HEK293 (cell line): ENCODE measurements around the gene INTS6L.
A peak's percentile ranks its signal among the peaks of the same experiment; 100 is the strongest.

Experiments
- CTCF ChIA-PET: fragments of 350-600 bp; formaldehyde crosslinking; extraction: SDS; loops from one replicate; lab custom pipeline; 2021; ENCODE audit warnings: antibody characterized with exemption; lab: Yijun Ruan, JAX
- POLR2A ChIA-PET: fragments of 300-600 bp; formaldehyde crosslinking; extraction: SDS; loops from one replicate; lab custom pipeline; 2020; ENCODE audit warnings: antibody characterized with exemption, inconsistent platforms; lab: Yijun Ruan, JAX
- H3K27ac ChIP-seq: fragments of 200-500 bp; sonication (Bioruptor generic); 2 replicates; pipeline ENCODE4 v1.5.1; 2014; ENCODE audit warnings: low read depth, low read length, control low read depth, inconsistent platforms; ENCODE audit errors: extremely low read depth
- H3K36me3 ChIP-seq, 2 experiments: fragments of 200-500 bp in 1 of 2; sonication (Bioruptor generic) in 1 of 2; 1 replicate in 1 of 2; 2 replicates in 1 of 2; pipeline ENCODE4 v1.5.1; 2014 to 2017; ENCODE audit warnings: inconsistent platforms in 2 of 2, low read length in 2 of 2; ENCODE audit not compliant: control insufficient read depth in 2 of 2, insufficient read depth in 1 of 2
- H3K4me1 ChIP-seq: fragments of 200-500 bp; sonication (Bioruptor generic); 2 replicates; pipeline ENCODE4 v1.5.1; 2014; ENCODE audit warnings: mild to moderate bottlenecking, low read length, inconsistent platforms; ENCODE audit not compliant: control insufficient read depth, insufficient read depth
- H3K4me3 ChIP-seq: 2 replicates; pipeline ENCODE4 v1.5.1; 2011; ENCODE audit warnings: low read depth, mild to moderate bottlenecking, control low read depth, low read length, moderate library complexity
- H3K9me3 ChIP-seq: fragments of 200-500 bp; sonication (Bioruptor generic); 2 replicates; pipeline ENCODE4 v1.5.1; 2014; ENCODE audit warnings: low read depth, low read length, inconsistent platforms; ENCODE audit not compliant: control insufficient read depth, insufficient read depth
- GLIS2 ChIP-seq: fragments of 450-650 bp; formaldehyde crosslinking; IDR thresholded peaks from 2 replicates; pipeline ENCODE4 v1.5.1; 2016; ENCODE audit warnings: missing biosample characterization, missing genetic modification characterization
- KLF10 ChIP-seq: fragments of 450-650 bp; IDR thresholded peaks from 2 replicates; pipeline ENCODE4 v1.5.1; 2018; ENCODE audit warnings: missing biosample characterization, mild to moderate bottlenecking, missing genetic modification characterization
- MZF1 ChIP-seq: fragments of 450-650 bp; formaldehyde crosslinking; IDR thresholded peaks from 2 replicates; pipeline ENCODE4 v1.5.1; 2017; ENCODE audit warnings: missing biosample characterization, missing genetic modification characterization, borderline replicate concordance
- OVOL3 ChIP-seq: fragments of 450-650 bp; formaldehyde crosslinking; IDR thresholded peaks from 2 replicates; pipeline ENCODE4 v1.5.1; 2016; ENCODE audit warnings: missing biosample characterization, missing genetic modification characterization
- SP2 ChIP-seq: fragments of 450-650 bp; formaldehyde crosslinking; IDR thresholded peaks from 2 replicates; pipeline ENCODE4 v1.5.1; 2016; ENCODE audit warnings: missing biosample characterization, missing genetic modification characterization
- WT1 ChIP-seq: fragments of 450-650 bp; formaldehyde crosslinking; IDR thresholded peaks from 2 replicates; pipeline ENCODE4 v1.5.1; 2016; ENCODE audit warnings: missing biosample characterization, missing genetic modification characterization
- ZBTB10 ChIP-seq: fragments of 450-650 bp; formaldehyde crosslinking; IDR thresholded peaks from 2 replicates; pipeline ENCODE4 v1.5.1; 2016; ENCODE audit warnings: missing biosample characterization, missing genetic modification characterization
- ZBTB17 ChIP-seq: fragments of 450-650 bp; formaldehyde crosslinking; IDR thresholded peaks from 2 replicates; pipeline ENCODE4 v1.5.1; 2016; ENCODE audit warnings: missing biosample characterization, missing genetic modification characterization
- ZBTB48 ChIP-seq: fragments of 450-650 bp; formaldehyde crosslinking; IDR thresholded peaks from 2 replicates; pipeline ENCODE4 v1.5.1; 2016; ENCODE audit warnings: missing biosample characterization, missing genetic modification characterization
- ZEB2 ChIP-seq: fragments of 450-650 bp; formaldehyde crosslinking; IDR thresholded peaks from 2 replicates; pipeline ENCODE4 v1.5.1; 2016; ENCODE audit warnings: missing biosample characterization, missing genetic modification characterization
- ZIC2 ChIP-seq: fragments of 450-650 bp; formaldehyde crosslinking; IDR thresholded peaks from 2 replicates; pipeline ENCODE4 v1.5.1; 2016; ENCODE audit warnings: missing biosample characterization, missing genetic modification characterization
- ZNF133 ChIP-seq: fragments of 450-650 bp; formaldehyde crosslinking; IDR thresholded peaks from 2 replicates; pipeline ENCODE4 v1.5.1; 2016; ENCODE audit warnings: missing biosample characterization, missing genetic modification characterization
- ZNF146 ChIP-seq: fragments of 450-650 bp; formaldehyde crosslinking; IDR thresholded peaks from 2 replicates; pipeline ENCODE4 v1.5.1; 2016; ENCODE audit warnings: missing biosample characterization, missing genetic modification characterization
- ZNF202 ChIP-seq: fragments of 450-650 bp; formaldehyde crosslinking; IDR thresholded peaks from 2 replicates; pipeline ENCODE4 v1.5.1; 2016; ENCODE audit warnings: missing biosample characterization, missing genetic modification characterization, borderline replicate concordance
- ZNF335 ChIP-seq: fragments of 450-650 bp; formaldehyde crosslinking; conservative IDR thresholded peaks from 2 replicates; pipeline ENCODE4 v1.5.1; 2016; ENCODE audit warnings: missing biosample characterization, missing genetic modification characterization
- ZNF341 ChIP-seq: fragments of 450-650 bp; formaldehyde crosslinking; IDR thresholded peaks from 2 replicates; pipeline ENCODE4; 2016; ENCODE audit warnings: low read depth, missing biosample characterization, missing genetic modification characterization
- ZNF416 ChIP-seq: fragments of 450-650 bp; formaldehyde crosslinking; IDR thresholded peaks from 2 replicates; pipeline ENCODE4 v1.5.1; 2016; ENCODE audit warnings: missing biosample characterization, missing genetic modification characterization
- ZNF501 ChIP-seq: fragments of 450-650 bp; formaldehyde crosslinking; IDR thresholded peaks from 2 replicates; pipeline ENCODE4 v1.5.1; 2016; ENCODE audit warnings: missing biosample characterization, missing genetic modification characterization
- ZNF518A ChIP-seq: fragments of 450-650 bp; formaldehyde crosslinking; conservative IDR thresholded peaks from 2 replicates; pipeline ENCODE4 v1.5.1; 2016; ENCODE audit warnings: low read depth, missing biosample characterization, missing genetic modification characterization
- ZNF776 ChIP-seq: fragments of 450-650 bp; formaldehyde crosslinking; IDR thresholded peaks from 2 replicates; pipeline ENCODE4 v1.5.0; 2017; ENCODE audit warnings: missing biosample characterization, missing genetic modification characterization, borderline replicate concordance
- ZXDB ChIP-seq: fragments of 450-650 bp; formaldehyde crosslinking; IDR thresholded peaks from 2 replicates; pipeline ENCODE4 v1.5.1; 2016; ENCODE audit warnings: missing biosample characterization, missing genetic modification characterization
- TF ChIP-seq, protein P1 (sequence below): fragments of 450-650 bp; formaldehyde crosslinking; conservative IDR thresholded peaks from 2 replicates; pipeline ENCODE4 v1.5.1; 2016; ENCODE audit warnings: low read depth, missing biosample characterization, missing genetic modification characterization
- TF ChIP-seq, protein P2 (sequence below): fragments of 450-650 bp; formaldehyde crosslinking; IDR thresholded peaks from 2 replicates; pipeline ENCODE4 v1.5.1; 2016; ENCODE audit warnings: missing biosample characterization, missing genetic modification characterization

INTS6L gene

DNA sequence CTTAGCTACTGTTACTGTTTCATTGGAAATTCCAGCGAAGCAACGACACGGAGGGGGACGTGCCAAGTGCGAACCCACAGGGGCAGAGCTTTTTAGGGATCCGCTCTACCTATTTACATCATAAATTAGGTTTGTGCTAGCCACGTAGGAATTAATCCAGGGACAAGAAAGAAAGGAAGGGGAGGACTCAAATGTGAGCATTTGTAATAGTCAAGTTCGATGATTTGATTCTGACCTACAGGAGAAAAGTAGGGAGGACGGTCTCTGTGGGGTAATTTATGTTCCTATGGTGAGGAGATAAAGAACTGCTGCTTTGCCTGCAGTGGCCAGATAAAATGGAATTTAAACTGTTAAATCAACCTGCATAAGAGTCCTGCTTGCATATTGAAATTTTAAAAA, 1.7 kb downstream of the INTS6L start:
- TF ChIP-seq ZBTB10 (tag by site-specific recombination) (peak; percentile 8; the same call in 1 of the 2 replicates), KLF10 (tag by site-specific recombination) (no peak), ZXDB (peak; percentile 14; the same call in 1 of the 2 replicates), ZBTB17 (tag by site-specific recombination) (peak; percentile 56), ZNF341 (tag by site-specific recombination) (peak; percentile 88), ZNF335 (tag by site-specific recombination) (peak; percentile 22), ZNF776 (tag by site-specific recombination) (no peak), GLIS2 (tag by site-specific recombination) (peak; percentile 43), MZF1 (tag by site-specific recombination) (peak; percentile 36; the same call in 1 of the 2 replicates), ZNF202 (no peak), ZNF518A (no peak), ZNF133 (tag by site-specific recombination) (no peak), ZNF501 (tag by site-specific recombination) (0 out of 2 replicates have a peak, but pooled peaks have one; percentile 1), OVOL3 (tag by site-specific recombination) (no peak), ZBTB48 (tag by site-specific recombination) (no peak; the same call in 1 of the 2 replicates), ZNF146 (tag by site-specific recombination) (no peak), WT1 (tag by site-specific recombination) (peak; percentile 57), SP2 (tag by site-specific recombination) (peak; percentile 60), ZEB2 (tag by site-specific recombination) (peak; percentile 1; the same call in 1 of the 2 replicates), ZNF416 (tag by site-specific recombination) (no peak), ZIC2 (tag by site-specific recombination) (0 out of 2 replicates have a peak, but pooled peaks have one; percentile 7)
- TF ChIP-seq, protein P1, sequence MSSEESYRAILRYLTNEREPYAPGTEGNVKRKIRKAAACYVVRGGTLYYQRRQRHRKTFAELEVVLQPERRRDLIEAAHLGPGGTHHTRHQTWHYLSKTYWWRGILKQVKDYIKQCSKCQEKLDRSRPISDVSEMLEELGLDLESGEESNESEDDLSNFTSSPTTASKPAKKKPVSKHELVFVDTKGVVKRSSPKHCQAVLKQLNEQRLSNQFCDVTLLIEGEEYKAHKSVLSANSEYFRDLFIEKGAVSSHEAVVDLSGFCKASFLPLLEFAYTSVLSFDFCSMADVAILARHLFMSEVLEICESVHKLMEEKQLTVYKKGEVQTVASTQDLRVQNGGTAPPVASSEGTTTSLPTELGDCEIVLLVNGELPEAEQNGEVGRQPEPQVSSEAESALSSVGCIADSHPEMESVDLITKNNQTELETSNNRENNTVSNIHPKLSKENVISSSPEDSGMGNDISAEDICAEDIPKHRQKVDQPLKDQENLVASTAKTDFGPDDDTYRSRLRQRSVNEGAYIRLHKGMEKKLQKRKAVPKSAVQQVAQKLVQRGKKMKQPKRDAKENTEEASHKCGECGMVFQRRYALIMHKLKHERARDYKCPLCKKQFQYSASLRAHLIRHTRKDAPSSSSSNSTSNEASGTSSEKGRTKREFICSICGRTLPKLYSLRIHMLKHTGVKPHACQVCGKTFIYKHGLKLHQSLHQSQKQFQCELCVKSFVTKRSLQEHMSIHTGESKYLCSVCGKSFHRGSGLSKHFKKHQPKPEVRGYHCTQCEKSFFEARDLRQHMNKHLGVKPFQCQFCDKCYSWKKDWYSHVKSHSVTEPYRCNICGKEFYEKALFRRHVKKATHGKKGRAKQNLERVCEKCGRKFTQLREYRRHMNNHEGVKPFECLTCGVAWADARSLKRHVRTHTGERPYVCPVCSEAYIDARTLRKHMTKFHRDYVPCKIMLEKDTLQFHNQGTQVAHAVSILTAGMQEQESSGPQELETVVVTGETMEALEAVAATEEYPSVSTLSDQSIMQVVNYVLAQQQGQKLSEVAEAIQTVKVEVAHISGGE, result 0 out of 2 replicates have a peak, but pooled peaks have one; percentile 0
- TF ChIP-seq, protein P2, sequence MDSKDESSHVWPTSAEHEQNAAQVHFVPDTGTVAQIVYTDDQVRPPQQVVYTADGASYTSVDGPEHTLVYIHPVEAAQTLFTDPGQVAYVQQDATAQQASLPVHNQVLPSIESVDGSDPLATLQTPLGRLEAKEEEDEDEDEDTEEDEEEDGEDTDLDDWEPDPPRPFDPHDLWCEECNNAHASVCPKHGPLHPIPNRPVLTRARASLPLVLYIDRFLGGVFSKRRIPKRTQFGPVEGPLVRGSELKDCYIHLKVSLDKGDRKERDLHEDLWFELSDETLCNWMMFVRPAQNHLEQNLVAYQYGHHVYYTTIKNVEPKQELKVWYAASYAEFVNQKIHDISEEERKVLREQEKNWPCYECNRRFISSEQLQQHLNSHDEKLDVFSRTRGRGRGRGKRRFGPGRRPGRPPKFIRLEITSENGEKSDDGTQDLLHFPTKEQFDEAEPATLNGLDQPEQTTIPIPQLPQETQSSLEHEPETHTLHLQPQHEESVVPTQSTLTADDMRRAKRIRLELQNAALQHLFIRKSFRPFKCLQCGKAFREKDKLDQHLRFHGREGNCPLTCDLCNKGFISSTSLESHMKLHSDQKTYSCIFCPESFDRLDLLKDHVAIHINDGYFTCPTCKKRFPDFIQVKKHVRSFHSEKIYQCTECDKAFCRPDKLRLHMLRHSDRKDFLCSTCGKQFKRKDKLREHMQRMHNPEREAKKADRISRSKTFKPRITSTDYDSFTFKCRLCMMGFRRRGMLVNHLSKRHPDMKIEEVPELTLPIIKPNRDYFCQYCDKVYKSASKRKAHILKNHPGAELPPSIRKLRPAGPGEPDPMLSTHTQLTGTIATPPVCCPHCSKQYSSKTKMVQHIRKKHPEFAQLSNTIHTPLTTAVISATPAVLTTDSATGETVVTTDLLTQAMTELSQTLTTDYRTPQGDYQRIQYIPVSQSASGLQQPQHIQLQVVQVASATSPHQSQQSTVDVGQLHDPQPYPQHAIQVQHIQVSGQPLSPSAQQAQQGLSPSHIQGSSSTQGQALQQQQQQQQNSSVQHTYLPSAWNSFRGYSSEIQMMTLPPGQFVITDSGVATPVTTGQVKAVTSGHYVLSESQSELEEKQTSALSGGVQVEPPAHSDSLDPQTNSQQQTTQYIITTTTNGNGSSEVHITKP (tag by site-specific recombination), result peak; percentile 94
- CTCF ChIA-PET, result interaction anchor here (0.6 to 1.0 kb wide), 3 partner anchors 10 to 172 kb away, joined by 3 to 4 read pairs (median 3); no protein-coding TSS in a partner anchor

More for the DNA sequence above, 1.7 kb downstream of the INTS6L start:
- H3K27ac ChIP-seq, result peak overlapping the region; percentile 81
- no peaks in the 10 kb centered on the region for H3K9me3 ChIP-seq
- POLR2A ChIA-PET, result interaction anchor here (1.1 to 2.3 kb wide), 2 partner anchors 10 to 31 kb away, joined by 3 to 19 read pairs; no protein-coding TSS in a partner anchor
- H3K4me3 ChIP-seq, result peak overlapping the region; percentile 32
- H3K36me3 ChIP-seq, result no peaks in the 10 kb centered on the region
- H3K4me1 ChIP-seq, result peaks cover 15% of the 10 kb centered on the region; the same call in 1 of the 2 replicates
